GM12891 (cell line): ENCODE data around the gene NTRK3.

Experiments used
- DNase-seq: peaks from one replicate; pipeline ENCODE4 v3.0.0; 2011; ENCODE audit warnings: low spot score; ENCODE audit not compliant: insufficient read length
- FAIRE-seq: peaks from 2 replicates; lab custom pipeline; 2011; peaks lifted over from hg19 to GRCh38; lab: Jason Lieb, UNC
- PAX5 ChIP-seq: IDR thresholded peaks from 2 replicates; pipeline ENCODE4 v1.6.1; 2011; ENCODE audit warnings: low read length, moderate library complexity, mild to moderate bottlenecking; ENCODE audit not compliant: insufficient read depth, severe bottlenecking
- POLR2A ChIP-seq: IDR thresholded peaks from 2 replicates; pipeline ENCODE4 v1.6.1; 2011; ENCODE audit warnings: low read depth, low read length, control low read depth
- POLR2AphosphoS5 ChIP-seq: IDR thresholded peaks from 2 replicates; pipeline ENCODE4 v1.6.1; 2011; ENCODE audit warnings: low read depth, low read length, control low read depth
- POU2F2 ChIP-seq: IDR thresholded peaks from 2 replicates; pipeline ENCODE4 v1.6.1; 2011; ENCODE audit warnings: low read depth, mild to moderate bottlenecking, control low read depth, low read length, moderate library complexity
- SPI1 ChIP-seq: IDR thresholded peaks from 2 replicates; pipeline ENCODE4 v1.6.1; 2011; ENCODE audit warnings: low read depth, low read length, control low read depth
- TAF1 ChIP-seq: IDR thresholded peaks from 2 replicates; pipeline ENCODE4 v1.6.1; 2011; ENCODE audit warnings: low read depth, low read length, control low read depth

The NTRK3 gene

GRCh38 chr15:88264622-88265021 lies 8.1 kb upstream of the NTRK3 start:
- TF ChIP-seq POLR2A (no peak), POLR2AphosphoS5 (no peak), TAF1 (no peak), PAX5 (no peak), POU2F2 (no peak), SPI1 (no peak)
- no peak for DNase-seq
- FAIRE-seq: no peak

- no peak for DNase-seq
- TF ChIP-seq PAX5 (no peak), SPI1 (no peak)
- no peak for FAIRE-seq
Measured at GRCh38 chr15:88262064-88262463, 5.5 kb upstream of the NTRK3 start.

GRCh38 chr15:88258093-88258641 lies 1.6 kb upstream of the NTRK3 start:
- peak; percentile 27 for DNase-seq
- FAIRE-seq: no peak
- TF ChIP-seq POLR2A (no peak), POLR2AphosphoS5 (no peak), POU2F2 (no peak), TAF1 (no peak)

GRCh38 chr15:88257311-88258092 lies 963 bp upstream of the NTRK3 start:
- no peak for FAIRE-seq
- no peak for TF ChIP-seq SPI1
- no peak for TF ChIP-seq POLR2AphosphoS5
- TF ChIP-seq PAX5: no peak
- no peak for TF ChIP-seq TAF1
- TF ChIP-seq POLR2A: no peak
- no peak for TF ChIP-seq POU2F2
- DNase-seq: no peak

GRCh38 chr15:88255484-88256278 lies 858 bp downstream of the NTRK3 start:
- DNase-seq (peak; percentile 21), FAIRE-seq (no peak)
- no peak for TF ChIP-seq POLR2AphosphoS5
- no peak for TF ChIP-seq TAF1
- TF ChIP-seq SPI1: no peak
- TF ChIP-seq POU2F2: no peak
- TF ChIP-seq PAX5: no peak
- TF ChIP-seq POLR2A: no peak

- no peak for TF ChIP-seq POU2F2
- no peak for TF ChIP-seq PAX5
- TF ChIP-seq POLR2AphosphoS5: no peak
- no peak for TF ChIP-seq POLR2A
- TF ChIP-seq SPI1: no peak
- no peak for TF ChIP-seq TAF1
- DNase-seq (no peak), FAIRE-seq (no peak)
Measured at GRCh38 chr15:88255087-88255483, 1.5 kb downstream of the NTRK3 start.

GRCh38 chr15:88252441-88252840 lies 4.1 kb downstream of the NTRK3 start:
- TF ChIP-seq SPI1 (no peak), TAF1 (no peak), PAX5 (no peak)
- FAIRE-seq: no peak
- no peak for DNase-seq

GRCh38 chr15:88250826-88251225 lies 5.7 kb downstream of the NTRK3 start:
- TF ChIP-seq POLR2A (no peak), POLR2AphosphoS5 (no peak), PAX5 (no peak), TAF1 (no peak), POU2F2 (no peak), SPI1 (no peak)
- no peak for DNase-seq
- FAIRE-seq: no peak

- FAIRE-seq (no peak), DNase-seq (no peak)
- TF ChIP-seq PAX5: no peak
- TF ChIP-seq POLR2A: no peak
- TF ChIP-seq POLR2AphosphoS5: no peak
- TF ChIP-seq SPI1: no peak
- TF ChIP-seq POU2F2: no peak
- no peak for TF ChIP-seq TAF1
Measured at GRCh38 chr15:88249220-88249619, 7.3 kb downstream of the NTRK3 start.

- no peak for FAIRE-seq
- no peak for DNase-seq
- TF ChIP-seq TAF1 (no peak), PAX5 (no peak), POU2F2 (no peak), SPI1 (no peak), POLR2A (no peak)
Measured at GRCh38 chr15:88247914-88248313, 8.6 kb downstream of the NTRK3 start.
